Muscle of arm (tissue), 12 donors: Measurements from ENCODE around the gene UBASH3A. TPM values are rescaled to one million over a fixed set of nuclear protein-coding genes. Genes with fewer than 3 reads are reported as not detected.

Source experiments
- DNase-seq: peaks from one replicate; pipeline ENCODE4 v3.0.0-alpha.2; 2013
- polyA plus RNA-seq, 12 donors: library from polyadenylated mRNA; unstranded; fragments of 120-200 nt; gene quantifications; one replicate each; pipeline ENCODE4 v1.2.1, GENCODE V29; 2013; ENCODE audit not compliant: insufficient read length in 12 of 12

Gene UBASH3A
- polyA plus RNA-seq, 12 donors, result 0.12 to 0.63 (median 0.15) TPM; not detected in 5

DNA sequence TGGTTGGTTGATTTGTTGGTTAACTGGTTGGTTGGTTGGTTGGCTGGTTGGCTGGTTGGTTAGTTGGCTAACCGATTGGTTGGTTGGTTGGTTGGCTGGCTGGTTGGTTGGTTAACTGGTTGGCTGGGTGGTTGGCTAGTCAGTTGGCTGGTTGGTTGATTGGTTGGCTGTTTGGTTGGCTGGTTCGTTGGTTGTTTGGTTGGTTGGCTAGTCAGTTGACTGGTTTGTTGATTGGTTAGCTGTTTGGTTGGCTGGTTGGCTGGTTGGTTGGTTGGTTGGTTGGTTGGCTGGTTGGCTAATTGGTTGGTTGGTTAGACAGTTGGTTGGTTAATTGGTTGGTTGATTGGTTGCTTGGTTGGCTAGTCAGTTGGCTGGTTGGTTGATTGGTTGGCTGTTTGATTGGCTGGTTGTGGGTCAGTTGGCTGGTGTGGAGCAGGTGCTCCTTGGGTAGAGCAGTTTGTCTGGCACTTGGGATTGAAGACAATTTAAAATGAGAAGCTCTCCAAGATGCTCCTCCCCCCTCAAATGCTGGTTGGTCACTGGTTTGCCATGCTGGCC lies 85.4 kb downstream of the UBASH3A start:
- DNase-seq, result no peak

DNA sequence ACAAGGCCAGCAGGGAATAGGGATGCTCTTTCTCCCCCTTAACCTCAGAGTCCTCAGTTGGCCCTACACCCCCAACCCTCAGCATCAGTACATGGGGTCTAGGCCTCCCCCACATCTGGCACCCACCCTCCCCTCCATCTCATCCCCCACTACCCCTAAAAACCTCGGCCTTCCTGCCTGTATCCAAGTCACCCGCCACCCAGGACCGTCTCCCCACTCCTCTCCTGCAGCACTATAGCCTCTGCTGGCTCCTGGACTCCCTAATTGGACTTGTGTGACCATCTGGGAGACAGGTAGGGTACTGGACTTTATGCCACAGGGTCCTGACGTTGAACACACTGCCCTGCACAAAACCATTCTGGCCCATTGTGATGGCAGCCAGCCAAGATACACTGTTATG lies 86.3 kb downstream of the UBASH3A start:
- DNase-seq, result no peak

DNA sequence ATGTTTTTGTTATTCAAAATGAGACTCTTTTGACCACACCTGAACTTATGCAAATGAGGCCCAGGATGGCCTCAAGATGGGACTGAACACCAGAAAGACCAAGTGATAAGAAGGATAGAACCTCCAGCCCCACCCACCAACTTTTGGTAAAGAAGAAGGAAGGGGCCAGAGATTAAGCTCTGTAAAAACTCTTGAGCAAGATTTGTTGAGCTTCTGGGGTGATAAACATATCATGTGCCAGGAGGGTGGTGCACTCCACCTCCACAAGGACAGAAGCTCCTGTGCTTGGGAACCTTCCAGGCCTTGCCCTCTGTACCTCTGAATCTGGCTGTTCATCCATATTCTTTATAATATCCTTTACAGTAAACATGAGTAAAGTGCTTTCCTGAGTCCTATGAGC lies 87.0 kb downstream of the UBASH3A start:
- DNase-seq, result no peak

DNA sequence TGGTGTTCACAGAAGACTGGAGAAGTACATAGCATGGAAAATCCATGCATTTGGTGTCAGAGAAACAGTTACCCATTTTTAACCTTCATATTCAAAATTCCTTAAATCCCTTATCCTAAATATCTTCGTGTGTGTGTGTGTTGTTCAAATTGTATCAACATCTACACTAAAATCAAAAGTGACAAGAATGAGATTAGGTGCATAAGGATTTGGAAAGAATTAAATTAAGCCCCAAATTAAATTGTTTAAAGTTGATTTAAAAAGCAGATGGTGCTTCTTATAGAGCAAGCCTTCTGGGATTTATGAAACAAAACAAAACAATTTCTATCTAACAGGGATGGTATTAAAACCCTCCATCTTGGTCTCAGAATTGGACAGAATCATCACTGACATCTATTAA lies 87.6 kb downstream of the UBASH3A start:
- DNase-seq, result no peak

DNA sequence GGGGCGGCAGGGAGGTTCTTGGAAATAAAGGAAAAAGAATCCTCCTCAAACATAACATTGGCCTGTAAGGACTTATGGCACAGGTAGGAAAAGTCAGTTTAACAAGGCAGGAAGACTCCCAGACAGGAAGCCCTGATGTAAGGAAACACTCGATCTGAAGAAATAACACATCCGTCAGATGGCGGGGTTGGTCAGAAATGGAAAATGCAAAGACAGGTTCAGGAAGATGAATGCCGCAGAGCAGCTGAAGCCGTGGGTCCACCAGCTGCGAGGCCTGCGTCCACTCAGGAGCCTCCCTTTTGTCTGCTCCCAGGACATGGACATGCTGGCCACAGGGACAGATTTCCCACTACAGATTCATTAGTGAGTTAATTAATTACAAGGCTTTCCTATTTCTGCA lies 88.5 kb downstream of the UBASH3A start:
- no peak for DNase-seq

DNA sequence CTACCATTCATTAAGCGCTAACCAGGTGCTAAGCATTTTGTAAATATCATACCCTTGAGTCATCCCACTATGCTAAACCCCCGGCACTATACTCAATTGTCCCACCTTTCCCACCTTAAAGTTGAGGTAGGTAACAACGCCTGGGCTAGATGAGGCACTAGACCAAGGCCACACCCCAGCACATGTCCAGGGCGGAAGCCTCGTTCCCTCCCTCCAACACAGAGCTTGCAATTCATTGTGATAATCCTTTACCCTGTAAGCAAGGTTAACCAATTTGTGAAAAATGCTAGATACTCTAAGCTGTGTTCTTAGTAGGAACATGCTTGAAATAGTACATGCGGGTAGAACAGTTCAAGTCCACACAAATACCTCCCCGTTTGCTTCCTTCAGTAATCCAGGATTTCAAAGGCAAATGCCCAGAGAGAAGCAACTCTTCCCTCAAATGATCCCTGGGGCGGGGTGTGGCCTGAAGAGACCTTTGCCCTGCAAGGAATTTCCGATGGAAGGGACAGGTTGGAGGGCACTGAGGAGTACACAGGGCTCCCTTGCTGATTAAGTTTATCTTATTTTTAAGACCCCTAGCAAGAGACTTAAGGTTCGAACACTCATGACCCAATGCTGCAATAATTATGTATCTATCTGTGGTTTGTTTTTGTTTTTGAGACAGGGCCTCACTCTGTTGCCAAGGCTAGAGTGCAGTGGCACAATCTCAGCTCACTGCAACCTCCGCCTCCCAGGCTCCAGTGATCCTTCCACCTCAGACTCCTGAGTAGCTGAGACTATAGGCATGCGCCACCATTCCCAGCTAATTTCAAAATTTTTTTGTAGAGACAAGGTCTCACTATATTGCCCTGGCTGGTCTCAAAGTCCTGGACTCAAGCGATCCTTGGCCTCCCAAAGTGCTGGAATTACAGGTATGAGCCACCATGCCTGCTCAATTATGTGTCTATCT lies 89.7 kb downstream of the UBASH3A start:
- DNase-seq, result no peak

DNA sequence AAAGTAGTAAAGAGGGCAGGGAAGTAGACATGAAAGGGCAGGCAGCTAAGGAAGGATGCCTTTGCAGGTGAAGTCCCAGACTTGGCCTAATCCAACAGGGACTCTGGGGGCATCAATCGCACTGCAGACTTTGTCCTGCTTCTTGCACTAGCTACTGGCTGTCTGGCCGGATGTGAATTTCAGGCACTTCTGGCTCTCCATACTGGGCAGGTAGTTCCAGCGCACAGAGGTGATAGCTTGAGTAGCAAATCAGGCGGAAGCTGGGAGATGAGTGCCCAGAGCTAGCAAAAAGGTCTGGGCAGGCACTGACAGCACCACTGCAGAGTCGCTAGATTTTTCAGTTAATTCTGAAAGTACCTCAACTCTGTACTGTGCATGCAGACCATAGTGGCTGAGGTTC lies 91.3 kb downstream of the UBASH3A start:
- no peak for DNase-seq

DNA sequence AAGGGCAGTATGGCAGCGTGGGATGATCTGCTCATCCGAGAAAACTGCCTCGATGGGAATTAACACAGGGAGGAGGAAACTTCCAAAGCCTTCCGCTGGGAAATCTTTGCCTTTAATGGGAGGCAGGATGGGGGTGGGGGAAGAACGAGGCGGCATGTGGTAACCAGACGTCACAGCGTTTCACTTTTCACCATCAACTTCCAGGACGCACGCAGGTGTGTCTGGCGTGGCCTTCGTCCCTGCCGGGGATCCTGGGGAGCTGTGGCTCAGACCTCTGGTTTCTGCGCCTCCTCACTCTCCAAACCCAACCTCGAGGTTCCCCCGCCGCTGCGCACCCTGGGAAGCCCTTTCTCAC lies 92.0 kb downstream of the UBASH3A start:
- no peak for DNase-seq

DNA sequence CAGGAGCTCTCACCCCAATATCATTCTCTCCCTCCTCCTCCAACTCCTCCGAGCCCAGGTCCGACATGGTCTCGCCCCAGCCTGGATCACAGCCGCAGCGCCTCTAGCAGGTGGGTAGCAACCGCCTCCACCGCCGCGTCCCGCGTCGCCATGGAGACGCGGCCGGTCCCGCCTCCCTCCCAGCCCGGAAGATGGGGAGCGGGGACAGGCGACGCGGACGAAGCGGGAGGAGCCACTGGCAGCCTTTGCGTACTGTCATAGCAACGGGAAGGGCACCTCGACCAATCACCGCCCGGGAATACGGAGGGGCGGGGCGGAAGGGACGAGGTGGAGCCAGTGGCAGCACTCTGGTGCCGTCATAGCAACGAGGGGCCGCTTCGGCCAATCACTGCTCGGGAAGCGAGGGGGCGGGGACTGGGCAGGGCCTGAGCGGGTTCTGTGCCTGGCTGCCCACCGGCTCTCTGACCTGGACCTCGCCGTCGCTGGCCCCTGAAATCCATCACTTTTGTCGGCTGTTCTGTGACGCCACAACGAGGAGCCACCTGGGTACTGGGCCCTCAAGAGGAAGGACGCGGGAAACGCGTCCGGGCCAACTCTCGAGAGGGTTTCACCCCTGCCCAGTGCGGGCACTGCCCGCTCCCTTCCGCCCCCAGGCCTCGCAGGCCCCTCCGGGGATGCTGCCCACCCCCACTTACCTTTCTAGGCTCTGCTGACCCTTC lies 92.6 kb downstream of the UBASH3A start, which contains the start of gene RSPH1:
Gene RSPH1 (minus strand): TSS at position 105 of the 719 bp plus-strand sequence. CDS start 38 bp downstream, at position 67.
- DNase-seq, result peak; percentile 99

DNA sequence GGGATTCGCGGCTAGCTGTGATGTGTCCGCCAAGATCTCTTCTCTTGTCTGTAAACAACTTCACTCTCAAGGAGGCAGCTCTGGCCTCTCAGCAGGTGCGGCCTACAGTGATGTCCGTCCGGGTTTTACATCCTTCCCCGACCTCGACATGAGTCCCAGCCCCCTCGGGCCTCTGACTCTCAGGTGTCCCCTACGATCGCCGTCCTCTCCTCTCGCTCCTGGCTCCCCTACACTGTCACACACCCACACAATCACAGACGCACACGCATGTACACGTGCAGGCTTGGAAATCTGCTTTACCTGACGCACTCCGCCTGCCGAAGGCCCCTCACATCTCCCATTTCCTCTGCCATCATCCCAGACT lies 93.1 kb downstream of the UBASH3A start:
- no peak for DNase-seq

Other genes starting within 250 kb of the UBASH3A start
- 1 to 10 TPM in 11 of 12 donors, not detected in 1; 4.5 to 9.3 (median 6.8) TPM for gene ABCG1, start 184.8 kb upstream of the UBASH3A start, polyA plus RNA-seq
- gene TFF3, start 88.5 kb upstream of the UBASH3A start, polyA plus RNA-seq, result 100 to 1,000 TPM in 1 of 12 donors, 1 to 10 TPM in 8, under 1 TPM in 2, not detected in 1; 0.75 to 218 (median 1.4) TPM
- gene TFF2, start 52.9 kb upstream of the UBASH3A start, polyA plus RNA-seq, result under 1 TPM in 1 of 12 donors, not detected in 11; 0.25 TPM
- not detected for gene TFF1, start 37.4 kb upstream of the UBASH3A start, polyA plus RNA-seq
- under 1 TPM in 2 of 12 donors, not detected in 10; 0.10 to 0.32 TPM for gene TMPRSS3, start 7.8 kb upstream of the UBASH3A start, polyA plus RNA-seq
- 1 to 10 TPM in 1 of 12 donors, under 1 TPM in 8, not detected in 3; 0.07 to 1.5 (median 0.21) TPM for gene RSPH1, start 92.3 kb downstream of the UBASH3A start, polyA plus RNA-seq
- 1 to 10 TPM in 11 of 12 donors, not detected in 1; 2.2 to 8.2 (median 2.9) TPM for gene SLC37A1, start 110.0 kb downstream of the UBASH3A start, polyA plus RNA-seq
- gene PDE9A, start 249.7 kb downstream of the UBASH3A start, polyA plus RNA-seq, result 10 to 100 TPM in 2 of 12 donors, 1 to 10 TPM in 9, not detected in 1; 6.7 to 20.1 (median 8.5) TPM